ENCODE results near the gene TLR10. TPM values are rescaled to one million over a fixed set of nuclear protein-coding genes. Genes with fewer than 3 reads are reported as not detected.
A peak's percentile ranks its signal among the peaks of the same experiment; 100 is the strongest.
"Not testable (repeated sequence)": the region's sequence is repeated elsewhere in the genome, so short reads cannot be mapped to it uniquely, and the experiment has no call there.

TLR10 gene
- total RNA-seq, 2 donors from 2014 or later = not detected

- Mint-ChIP-seq H3K9me3 (peaks cover 9% of the 10 kb centered on the region), H3K27ac (peak overlapping the region in 1 of 2 donors; percentile 77), H3K4me1 (ENCODE audit: low read depth in 2 of 2) (peaks cover 23 to 26% of the 10 kb centered on the region in 2 donors), H3K36me3 (peaks cover 18% of the 10 kb centered on the region), H3K4me3 (no peak overlapping the region), H3K27me3 (peaks cover 1 to 4% of the 10 kb centered on the region in 2 donors)
- DNase-seq (ENCODE audit: low spot score) (no peak), ATAC-seq (no peak)
Measured at GRCh38 chr4:38787693-38788092, 4.9 kb upstream of the TLR10 start.

- Mint-ChIP-seq H3K9me3 (peaks cover 5% of the 10 kb centered on the region), H3K27me3 (peaks cover 2 to 6% of the 10 kb centered on the region in 2 donors), H3K4me1 (ENCODE audit: low read depth in 2 of 2) (peaks cover 18 to 21% of the 10 kb centered on the region in 2 donors), H3K4me3 (peak overlapping the region; percentile 15), H3K36me3 (peaks cover 12% of the 10 kb centered on the region), H3K27ac (peak overlapping the region in 1 of 2 donors; percentile 21)
- DNase-seq (ENCODE audit: low spot score) = no peak
- ATAC-seq = peak; percentile 67 to 76
Measured at GRCh38 chr4:38785901-38786402, 3.2 kb upstream of the TLR10 start.

- Mint-ChIP-seq H3K36me3 (peaks cover 6% of the 10 kb centered on the region), H3K27ac (no peak overlapping the region), H3K9me3 (peaks cover 3% of the 10 kb centered on the region), H3K4me3 (no peak overlapping the region), H3K4me1 (ENCODE audit: low read depth in 2 of 2) (peaks cover 15 to 17% of the 10 kb centered on the region in 2 donors), H3K27me3 (peaks cover 2 to 6% of the 10 kb centered on the region in 2 donors)
- DNase-seq (ENCODE audit: low spot score) (no peak), ATAC-seq (no peak)
Measured at GRCh38 chr4:38785041-38785790, 2.4 kb upstream of the TLR10 start.

- no peak for DNase-seq (ENCODE audit: low spot score)
- no peak overlapping the region for H3K4me3 Mint-ChIP-seq
- H3K27ac Mint-ChIP-seq = peak overlapping the region in 1 of 2 donors; percentile 1
- peaks cover 2 to 6% of the 10 kb centered on the region in 2 donors for H3K27me3 Mint-ChIP-seq
- no peaks in the 10 kb centered on the region for H3K36me3 Mint-ChIP-seq
- ATAC-seq = no peak
- peaks cover 15 to 17% of the 10 kb centered on the region in 2 donors for H3K4me1 Mint-ChIP-seq (ENCODE audit: low read depth in 2 of 2)
- no peaks in the 10 kb centered on the region for H3K9me3 Mint-ChIP-seq
Measured at GRCh38 chr4:38784141-38784540, 1.4 kb upstream of the TLR10 start.

GRCh38 chr4:38783109-38783460 is 295 bp upstream of the TLR10 start:
- DNase-seq (ENCODE audit: low spot score) (no peak), ATAC-seq (no peak)
- peak overlapping the region in 1 of 2 donors; percentile 1 for H3K27ac Mint-ChIP-seq
- no peak overlapping the region for H3K4me3 Mint-ChIP-seq
- no peaks in the 10 kb centered on the region for H3K9me3 Mint-ChIP-seq
- H3K27me3 Mint-ChIP-seq = peaks cover 2 to 6% of the 10 kb centered on the region in 2 donors
- no peaks in the 10 kb centered on the region for H3K36me3 Mint-ChIP-seq
- peaks cover 15 to 17% of the 10 kb centered on the region in 2 donors for H3K4me1 Mint-ChIP-seq (ENCODE audit: low read depth in 2 of 2)

GRCh38 chr4:38781854-38782261 is 932 bp downstream of the TLR10 start:
- no peaks in the 10 kb centered on the region for H3K36me3 Mint-ChIP-seq
- H3K27me3 Mint-ChIP-seq = peaks cover 6% of the 10 kb centered on the region in 2 donors
- no peak for DNase-seq (ENCODE audit: low spot score)
- no peaks in the 10 kb centered on the region for H3K9me3 Mint-ChIP-seq
- no peak overlapping the region for H3K4me3 Mint-ChIP-seq
- peaks cover 15 to 17% of the 10 kb centered on the region in 2 donors for H3K4me1 Mint-ChIP-seq (ENCODE audit: low read depth in 2 of 2)
- ATAC-seq = no peak
- no peak overlapping the region for H3K27ac Mint-ChIP-seq

GRCh38 chr4:38780833-38781484 is 1.8 kb downstream of the TLR10 start:
- DNase-seq (ENCODE audit: low spot score) (no peak), ATAC-seq (no peak)
- Mint-ChIP-seq H3K9me3 (no peaks in the 10 kb centered on the region), H3K27me3 (peaks cover 6 to 7% of the 10 kb centered on the region in 2 donors), H3K36me3 (no peaks in the 10 kb centered on the region), H3K4me1 (ENCODE audit: low read depth in 2 of 2) (peaks cover 11 to 13% of the 10 kb centered on the region in 2 donors), H3K4me3 (no peak overlapping the region), H3K27ac (no peak overlapping the region)

- H3K27me3 Mint-ChIP-seq = peaks cover 9 to 10% of the 10 kb centered on the region in 2 donors
- no peak overlapping the region for H3K4me3 Mint-ChIP-seq
- H3K36me3 Mint-ChIP-seq = no peaks in the 10 kb centered on the region
- H3K4me1 Mint-ChIP-seq (ENCODE audit: low read depth in 2 of 2) = peaks cover 7 to 8% of the 10 kb centered on the region in 2 donors
- no peak for DNase-seq (ENCODE audit: low spot score)
- H3K27ac Mint-ChIP-seq = no peak overlapping the region
- ATAC-seq = no peak
- H3K9me3 Mint-ChIP-seq = no peaks in the 10 kb centered on the region
Measured at GRCh38 chr4:38779790-38780189, 3.0 kb downstream of the TLR10 start.

GRCh38 chr4:38777925-38778324 is 4.9 kb downstream of the TLR10 start:
- ATAC-seq; DNase-seq (ENCODE audit: low spot score): not testable (repeated sequence)

GRCh38 chr4:38775326-38775725 is 7.5 kb downstream of the TLR10 start:
- Mint-ChIP-seq H3K27ac (no peak overlapping the region), H3K36me3 (peaks cover 4% of the 10 kb centered on the region), H3K9me3 (no peaks in the 10 kb centered on the region), H3K27me3 (peaks cover 8 to 17% of the 10 kb centered on the region in 2 donors), H3K4me3 (no peak overlapping the region), H3K4me1 (ENCODE audit: low read depth in 2 of 2) (no peaks in the 10 kb centered on the region)
- DNase-seq (ENCODE audit: low spot score) (no peak), ATAC-seq (no peak)

More at GRCh38 chr4:38777925-38778324, 4.9 kb downstream of the TLR10 start:
- H3K4me3 Mint-ChIP-seq; H3K27ac Mint-ChIP-seq; H3K36me3 Mint-ChIP-seq; H3K9me3 Mint-ChIP-seq; H3K4me1 Mint-ChIP-seq (ENCODE audit: low read depth in 2 of 2): not testable (repeated sequence)
- peaks cover 10 to 14% of the 10 kb centered on the region in 2 donors for H3K27me3 Mint-ChIP-seq

GRCh38 chr4:38774181-38774955 is 8.4 kb downstream of the TLR10 start:
- no peaks in the 10 kb centered on the region for H3K4me1 Mint-ChIP-seq (ENCODE audit: low read depth in 2 of 2)
- peaks cover 4% of the 10 kb centered on the region for H3K36me3 Mint-ChIP-seq
- peaks cover 8 to 17% of the 10 kb centered on the region in 2 donors for H3K27me3 Mint-ChIP-seq
- ATAC-seq = no peak
- no peak overlapping the region for H3K4me3 Mint-ChIP-seq
- no peak overlapping the region for H3K27ac Mint-ChIP-seq
- H3K9me3 Mint-ChIP-seq = no peaks in the 10 kb centered on the region
- no peak for DNase-seq (ENCODE audit: low spot score)

- not testable (repeated sequence) for DNase-seq (ENCODE audit: low spot score); H3K4me1 Mint-ChIP-seq (ENCODE audit: low read depth in 2 of 2); H3K36me3 Mint-ChIP-seq; H3K9me3 Mint-ChIP-seq; H3K27ac Mint-ChIP-seq; ATAC-seq; H3K4me3 Mint-ChIP-seq
- peaks cover 3 to 17% of the 10 kb centered on the region in 2 donors for H3K27me3 Mint-ChIP-seq
Measured at GRCh38 chr4:38770281-38770680, 12.5 kb downstream of the TLR10 start.

- H3K4me1 Mint-ChIP-seq (ENCODE audit: low read depth in 2 of 2) = no peaks in the 10 kb centered on the region
- H3K27ac Mint-ChIP-seq = no peak overlapping the region
- H3K27me3 Mint-ChIP-seq = peaks cover under 1 to 15% of the 10 kb centered on the region in 2 donors
- no peaks in the 10 kb centered on the region for H3K9me3 Mint-ChIP-seq
- no peak for ATAC-seq
- peaks cover 4% of the 10 kb centered on the region for H3K36me3 Mint-ChIP-seq
- no peak overlapping the region for H3K4me3 Mint-ChIP-seq
- DNase-seq (ENCODE audit: low spot score) = no peak
Measured at GRCh38 chr4:38769857-38770256, 12.9 kb downstream of the TLR10 start.

Measured in natural killer cell treated with Interleukin-12 subunit alpha and Interleukin-12 subunit beta and Interleukin-15 and Interleukin-18, amount 100 ng/mL, for 72 hours (primary cell).